Muscle of leg (tissue), 11 donors: ENCODE measurements around the gene ZRANB1. TPM values are rescaled to one million over a fixed set of nuclear protein-coding genes. Genes with fewer than 3 reads are reported as not detected.

Source experiments
- DNase-seq: peaks from one replicate; pipeline ENCODE4 v3.0.0; 2013
- H3K27ac ChIP-seq: one replicate; pipeline ENCODE4 v1.5.1; 2013; ENCODE audit warnings: mild to moderate bottlenecking, low read length, control low read depth
- H3K27me3 ChIP-seq: one replicate; pipeline ENCODE4 v1.6.1; 2013; ENCODE audit warnings: low read length; ENCODE audit not compliant: control insufficient read depth, insufficient read depth
- H3K36me3 ChIP-seq: one replicate; pipeline ENCODE4 v1.6.1; 2013; ENCODE audit warnings: low read length; ENCODE audit not compliant: control insufficient read depth, insufficient read depth
- H3K4me1 ChIP-seq: one replicate; pipeline ENCODE4 v1.6.1; 2013; ENCODE audit warnings: low read length; ENCODE audit not compliant: control insufficient read depth, insufficient read depth
- H3K4me3 ChIP-seq: one replicate; pipeline ENCODE4 v1.5.1; 2013; ENCODE audit warnings: low read length, control low read depth
- H3K9me3 ChIP-seq: replicated peaks from 2 replicates; pipeline ENCODE4 v1.6.1; 2013; ENCODE audit warnings: low read depth, low read length; ENCODE audit not compliant: control insufficient read depth
- WGBS: methylation state at CpG from one replicate; pipeline ENCODE4 v1.1.5; 2013; ENCODE audit warnings: missing lambda C conversion rate; ENCODE audit not compliant: insufficient coverage; 5-methylcytosine and 5-hydroxymethylcytosine counted together
- polyA plus RNA-seq, 8 donors: library from polyadenylated mRNA; unstranded; fragments of 120-200 nt; gene quantifications; one replicate each; pipeline versions ENCODE4 v1.2.1 to v1.2.3, GENCODE V29; 2013; ENCODE audit warnings: inconsistent platforms in 1 of 8, low replicate concordance in 1 of 8; ENCODE audit not compliant: insufficient read length in 8 of 8, insufficient read depth in 1 of 8
- total RNA-seq: library from RNA; stranded (reverse); fragments of 120-200 nt; gene quantifications from one replicate; pipeline ENCODE4 v1.2.4, GENCODE V29; 2013

ZRANB1 gene
- total and polyA plus RNA-seq, 9 donors, result 15.2 to 24.7 (median 18.7) TPM

- Histone ChIP-seq H3K27me3 (no peaks in the 10 kb centered on the region), H3K4me1 (peaks cover 75% of the 10 kb centered on the region), H3K9me3 (no peaks in the 10 kb centered on the region), H3K27ac (peak overlapping the region; percentile 59), H3K4me3 (no peak overlapping the region), H3K36me3 (peaks cover 17% of the 10 kb centered on the region)
- DNase-seq, result no peak
- 68% methylated on average over 12 of the region's 15 CpGs for WGBS
Measured at GRCh38 chr10:125009661-125010161, 67.8 kb downstream of the ZRANB1 start.

DNA sequence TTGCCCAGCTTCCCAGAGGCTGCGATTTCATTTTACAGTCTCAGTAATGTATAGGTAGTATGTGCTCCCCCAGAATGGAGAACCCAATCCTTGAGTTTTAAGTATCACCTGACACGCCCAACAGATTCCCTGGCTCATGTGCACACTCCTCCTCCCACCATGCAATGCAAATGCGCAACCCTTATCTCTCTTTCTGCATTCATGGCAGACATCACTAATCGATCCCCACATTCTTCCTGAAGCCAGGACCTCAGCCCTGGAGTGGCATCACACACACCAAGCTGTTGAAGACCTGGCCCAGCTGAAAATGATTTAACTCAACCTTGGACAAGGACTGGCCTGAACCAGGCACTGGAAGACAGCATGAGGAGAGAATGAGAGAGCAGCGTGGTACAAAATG, 68.4 kb downstream of the ZRANB1 start:
- no peaks in the 10 kb centered on the region for H3K9me3 ChIP-seq
- no peaks in the 10 kb centered on the region for H3K27me3 ChIP-seq
- H3K27ac ChIP-seq, result no peak overlapping the region
- peaks cover 13% of the 10 kb centered on the region for H3K36me3 ChIP-seq
- peaks cover 81% of the 10 kb centered on the region for H3K4me1 ChIP-seq
- 89% methylated on average over 4 of the region's 5 CpGs for WGBS
- H3K4me3 ChIP-seq, result no peak overlapping the region
- no peak for DNase-seq

DNA sequence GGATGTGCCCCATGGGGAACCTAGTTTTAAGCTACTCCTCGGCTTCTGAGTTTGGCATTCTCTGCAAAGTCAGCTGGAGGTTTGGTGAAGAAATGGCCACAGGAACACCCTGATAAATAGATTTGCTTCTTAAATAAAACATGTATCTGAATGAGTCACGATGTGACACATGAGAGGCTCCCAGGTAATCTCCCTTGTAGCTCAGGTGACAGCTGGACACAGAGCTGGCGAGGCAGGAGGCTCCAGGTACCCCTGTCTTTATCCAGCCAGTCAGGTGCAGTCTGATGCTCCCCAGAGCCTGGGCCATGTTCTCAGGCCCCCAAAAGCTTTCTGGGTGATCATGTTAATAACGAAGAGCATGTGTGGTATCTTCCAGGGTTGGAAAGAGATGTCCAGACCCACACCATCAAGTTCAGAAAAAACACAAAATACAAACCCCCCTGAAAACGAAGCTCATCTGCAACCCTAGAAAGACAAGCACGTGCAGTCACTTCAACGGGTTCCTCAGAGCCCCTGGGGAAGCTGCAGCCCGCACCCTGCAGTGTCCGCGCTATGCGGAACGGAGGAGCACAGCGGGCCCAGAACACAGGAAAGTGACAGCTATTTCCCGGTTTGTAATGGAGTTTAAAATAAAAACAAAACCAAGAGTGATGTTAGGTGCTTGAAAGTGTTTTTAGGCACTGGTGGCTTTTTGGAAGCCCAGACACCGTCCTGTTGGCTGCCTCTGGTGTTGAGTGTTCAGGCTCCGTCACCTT, 69.4 kb downstream of the ZRANB1 start:
- no peaks in the 10 kb centered on the region for H3K27me3 ChIP-seq
- H3K27ac ChIP-seq, result no peak overlapping the region
- no peak for DNase-seq
- peaks cover 7% of the 10 kb centered on the region for H3K36me3 ChIP-seq
- no peak overlapping the region for H3K4me3 ChIP-seq
- H3K9me3 ChIP-seq, result no peaks in the 10 kb centered on the region
- WGBS, result 91% methylated on average over 11 of the region's 16 CpGs
- H3K4me1 ChIP-seq, result peaks cover 87% of the 10 kb centered on the region

DNA sequence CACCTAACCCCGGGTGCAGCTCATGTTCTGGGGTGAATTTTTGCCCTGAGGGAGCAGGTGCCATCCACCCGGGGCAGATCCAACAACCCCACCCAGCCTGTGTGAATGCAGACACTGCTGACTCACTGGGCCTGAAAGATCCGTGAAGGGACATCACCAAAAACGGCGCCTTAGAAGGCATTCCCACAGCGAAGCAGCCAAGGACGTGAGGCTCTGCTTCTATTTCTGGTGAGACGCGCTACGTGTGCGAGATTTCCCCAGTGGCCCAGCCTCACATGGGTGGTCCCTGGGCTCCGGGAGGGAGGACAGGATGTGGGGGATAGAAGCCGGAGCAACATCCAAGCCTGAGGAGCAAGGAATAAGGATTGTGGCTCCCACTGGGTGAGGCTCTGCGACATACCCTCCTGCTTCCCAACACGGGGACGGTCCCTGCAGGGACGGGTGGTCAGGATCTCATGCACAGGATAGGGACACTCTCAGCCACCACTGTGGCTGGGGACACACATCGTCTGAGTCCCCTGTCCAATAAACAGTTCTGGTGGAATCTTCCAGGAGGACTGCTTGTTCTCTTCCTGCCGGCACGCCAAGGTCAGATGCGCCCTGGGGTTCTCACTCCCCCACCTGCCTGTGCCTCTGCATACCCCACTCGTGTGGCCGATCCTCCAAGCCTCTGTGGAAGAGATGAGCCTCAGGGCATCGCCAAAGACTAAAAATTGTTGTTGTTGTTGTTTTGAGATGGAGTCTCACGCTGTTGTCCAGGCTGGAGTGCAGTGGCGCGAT, 70.2 kb downstream of the ZRANB1 start:
- Histone ChIP-seq H3K36me3 (peaks cover 7% of the 10 kb centered on the region), H3K9me3 (no peaks in the 10 kb centered on the region), H3K27me3 (no peaks in the 10 kb centered on the region), H3K4me3 (no peak overlapping the region), H3K4me1 (peaks cover 87% of the 10 kb centered on the region), H3K27ac (peak overlapping the region; percentile 22)
- 67% methylated on average over 20 of the region's 27 CpGs for WGBS
- peak; percentile 75 for DNase-seq

- H3K4me1 ChIP-seq, result peaks cover 88% of the 10 kb centered on the region
- DNase-seq, result no peak
- 90% methylated on average over 5 of the region's 15 CpGs for WGBS
Measured at GRCh38 chr10:125012851-125013528, 71.1 kb downstream of the ZRANB1 start.

GRCh38 chr10:125013529-125013872, 71.6 kb downstream of the ZRANB1 start:
- no peak for DNase-seq
- peaks cover 85% of the 10 kb centered on the region for H3K4me1 ChIP-seq
- H3K36me3 ChIP-seq, result peaks cover 7% of the 10 kb centered on the region
- H3K27me3 ChIP-seq, result no peaks in the 10 kb centered on the region
- H3K4me3 ChIP-seq, result no peak overlapping the region
- no peaks in the 10 kb centered on the region for H3K9me3 ChIP-seq
- WGBS, result 88% methylated on average over 4 of the region's 7 CpGs
- H3K27ac ChIP-seq, result no peak overlapping the region

More at GRCh38 chr10:125012851-125013528, 71.1 kb downstream of the ZRANB1 start:
- H3K9me3 ChIP-seq, result no peaks in the 10 kb centered on the region
- H3K36me3 ChIP-seq, result peaks cover 7% of the 10 kb centered on the region
- H3K27ac ChIP-seq, result no peak overlapping the region
- no peak overlapping the region for H3K4me3 ChIP-seq
- no peaks in the 10 kb centered on the region for H3K27me3 ChIP-seq

DNA sequence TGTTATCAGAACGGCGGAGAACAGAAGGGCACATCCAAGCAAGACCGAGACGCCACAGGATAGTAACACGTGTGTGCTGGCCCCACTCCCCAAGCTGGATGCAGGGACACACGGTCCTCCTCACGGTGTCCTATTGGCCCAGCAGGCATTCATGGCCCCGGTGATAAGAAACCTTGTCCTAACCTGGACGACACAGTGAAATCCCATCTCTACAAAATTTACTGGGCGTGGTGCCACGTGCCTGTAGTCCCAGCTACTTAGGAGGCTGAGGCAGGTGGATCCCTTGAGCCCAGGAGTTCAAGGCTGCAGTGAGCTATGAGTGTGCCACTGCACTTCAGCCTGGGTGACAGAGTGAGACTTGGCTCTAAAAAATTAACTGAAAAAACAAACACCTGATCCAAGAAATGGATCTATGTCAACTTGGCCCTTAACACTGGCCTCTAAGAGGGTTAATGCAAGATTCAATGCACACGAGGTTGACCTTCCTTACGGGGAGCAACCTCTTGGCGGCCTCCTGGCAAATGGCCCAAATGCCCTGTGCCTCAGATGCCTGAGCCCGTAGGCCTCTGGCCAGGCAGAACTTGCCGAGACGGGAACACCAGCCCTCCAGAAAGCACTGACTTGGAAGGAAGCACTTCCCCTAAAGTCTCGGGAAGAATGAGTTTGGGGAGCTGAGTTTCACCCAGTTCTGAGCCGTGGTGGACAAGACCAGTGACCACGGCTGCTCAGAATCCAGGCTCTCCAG, 72.3 kb downstream of the ZRANB1 start:
- Histone ChIP-seq H3K4me1 (peaks cover 86% of the 10 kb centered on the region), H3K4me3 (no peak overlapping the region), H3K27me3 (no peaks in the 10 kb centered on the region), H3K9me3 (no peaks in the 10 kb centered on the region), H3K27ac (peak overlapping the region; percentile 87), H3K36me3 (peaks cover 7% of the 10 kb centered on the region)
- WGBS, result 75% methylated on average over 16 of the region's 20 CpGs
- no peak for DNase-seq

GRCh38 chr10:125014836-125015355, 73.0 kb downstream of the ZRANB1 start:
- DNase-seq, result no peak
- WGBS, result 70% methylated on average over 12 of the region's 19 CpGs

DNA sequence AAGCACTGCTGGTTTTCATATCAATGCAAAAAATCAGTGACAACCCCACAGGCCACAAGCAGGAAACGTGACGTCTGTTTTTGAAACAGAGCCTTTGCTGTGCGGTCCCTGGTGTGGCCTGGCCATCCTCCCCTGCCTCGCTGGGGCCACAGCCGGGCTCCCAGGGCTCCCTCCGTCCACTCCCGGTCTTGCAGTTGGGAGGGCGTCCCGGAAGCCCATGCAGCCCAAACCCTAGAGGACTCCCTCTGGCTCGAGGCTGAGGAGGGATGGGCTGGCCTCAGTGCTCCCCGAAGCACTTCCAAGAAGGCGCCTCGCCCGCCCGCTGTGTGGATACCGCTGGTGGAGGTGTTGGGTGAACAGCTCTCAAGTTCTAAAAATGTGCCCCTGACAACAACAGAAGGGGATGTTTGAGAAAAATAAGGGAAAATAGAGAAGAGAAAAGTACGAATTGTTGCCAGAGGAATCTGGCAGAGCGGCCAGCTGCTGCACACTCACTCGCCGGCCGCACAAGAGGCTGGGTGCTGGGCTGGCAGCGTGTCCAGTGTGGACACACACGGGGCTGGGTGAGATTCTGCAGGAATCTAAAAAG, 73.5 kb downstream of the ZRANB1 start:
- WGBS, result 28% methylated on average over 17 of the region's 23 CpGs

More at GRCh38 chr10:125014836-125015355, 73.0 kb downstream of the ZRANB1 start:
- Histone ChIP-seq H3K4me3 (no peak overlapping the region), H3K36me3 (peaks cover 7% of the 10 kb centered on the region), H3K4me1 (peaks cover 83% of the 10 kb centered on the region), H3K27ac (peak overlapping the region; percentile 87), H3K9me3 (no peaks in the 10 kb centered on the region), H3K27me3 (no peaks in the 10 kb centered on the region)

More for the DNA sequence above, 73.5 kb downstream of the ZRANB1 start:
- H3K4me1 ChIP-seq, result peaks cover 83% of the 10 kb centered on the region
- H3K36me3 ChIP-seq, result peaks cover 7% of the 10 kb centered on the region
- no peaks in the 10 kb centered on the region for H3K9me3 ChIP-seq
- no peaks in the 10 kb centered on the region for H3K27me3 ChIP-seq
- H3K27ac ChIP-seq, result peak overlapping the region; percentile 87
- no peak overlapping the region for H3K4me3 ChIP-seq
- peak; percentile 72 for DNase-seq
